GM19455 (cell line): ENCODE measurements around the gene CTF1.

Experiments used
- ATAC-seq: cut with Tn5 transposase; IDR thresholded peaks from one replicate; pipeline ENCODE4 v1.9.1; 2021; ENCODE audit not compliant: unreplicated experiment

Gene CTF1

DNA sequence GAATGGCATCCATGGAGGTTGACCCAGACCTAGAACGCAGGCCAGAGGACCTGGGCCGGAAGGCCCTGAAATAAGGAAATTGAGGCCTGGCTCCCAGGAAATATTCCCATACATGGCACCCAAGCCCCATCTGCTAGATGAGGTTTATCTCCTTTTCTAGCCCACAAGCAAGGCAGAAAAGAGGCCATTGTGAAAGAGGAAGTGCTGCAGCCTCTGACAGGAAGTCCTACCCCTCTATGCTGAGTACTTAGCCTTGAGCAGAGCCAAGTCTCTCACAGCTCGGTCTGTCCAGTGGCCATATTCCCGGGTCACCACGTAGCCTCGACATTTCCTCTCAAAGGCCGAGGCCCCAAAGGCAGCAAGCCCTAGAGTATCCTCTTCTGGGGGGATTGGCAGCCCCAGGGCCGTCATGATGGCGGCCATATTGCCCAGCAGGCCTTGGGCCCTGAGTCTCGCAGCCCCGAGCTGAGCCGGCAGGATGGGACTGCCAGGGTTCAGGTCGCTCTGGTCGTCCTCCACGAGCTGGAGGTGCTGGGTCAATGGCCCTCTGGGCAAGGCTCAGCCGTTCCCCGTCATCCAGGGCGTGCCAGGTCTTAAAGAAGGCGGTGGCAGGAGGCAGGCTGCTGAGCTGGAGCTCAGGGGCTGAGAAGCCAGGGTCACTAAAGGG lies 7.8 kb downstream of the CTF1 start:
- no peak for ATAC-seq

DNA sequence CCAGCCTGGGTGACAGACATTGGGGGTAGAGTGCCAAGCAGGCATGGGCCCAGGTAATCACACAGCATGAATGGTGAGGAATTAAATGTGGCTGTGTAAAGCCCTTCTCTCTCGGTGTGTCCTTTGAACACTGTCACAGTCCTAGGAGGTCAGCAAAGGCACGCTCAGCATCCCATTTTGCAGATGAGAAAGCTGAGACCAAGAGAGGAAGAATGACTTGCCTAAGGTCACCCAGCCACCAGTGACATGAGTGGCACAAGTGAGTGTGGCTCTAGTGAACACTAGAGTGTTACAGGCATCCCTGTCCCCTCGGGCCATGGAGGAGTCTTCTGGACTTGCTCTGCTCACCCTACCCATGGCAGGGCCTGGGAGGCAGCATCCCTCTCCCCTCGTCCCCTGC lies 10.7 kb downstream of the CTF1 start:
- ATAC-seq: no peak

DNA sequence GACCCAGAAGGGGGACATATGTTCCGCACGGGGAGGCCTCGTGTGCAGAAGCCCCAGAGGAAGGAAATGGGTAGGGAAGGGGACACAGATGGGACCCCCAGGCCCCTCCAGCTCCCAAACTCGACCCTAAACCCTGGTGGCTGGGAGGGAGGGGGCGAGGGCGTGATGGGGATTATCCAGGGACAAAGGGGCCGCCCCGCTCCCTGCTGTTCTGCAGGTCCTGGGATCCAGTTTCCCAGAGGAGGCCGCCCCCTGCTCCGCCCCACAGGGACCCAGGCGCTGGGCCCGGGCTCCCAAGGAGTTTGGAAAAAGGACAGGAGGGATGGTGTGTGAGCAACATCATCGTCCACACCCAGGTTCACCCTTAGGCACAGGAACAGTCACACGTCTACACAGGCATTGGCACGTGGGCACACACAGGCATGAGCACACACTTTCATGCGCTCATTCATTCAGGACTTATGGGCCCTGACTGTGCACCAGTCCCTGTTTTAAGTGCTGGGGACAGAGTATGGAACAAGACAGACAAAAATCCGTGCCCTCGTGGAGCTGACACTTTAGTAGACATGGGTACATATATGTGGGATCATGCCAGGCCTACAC lies 14.1 kb downstream of the CTF1 start:
- no peak for ATAC-seq

DNA sequence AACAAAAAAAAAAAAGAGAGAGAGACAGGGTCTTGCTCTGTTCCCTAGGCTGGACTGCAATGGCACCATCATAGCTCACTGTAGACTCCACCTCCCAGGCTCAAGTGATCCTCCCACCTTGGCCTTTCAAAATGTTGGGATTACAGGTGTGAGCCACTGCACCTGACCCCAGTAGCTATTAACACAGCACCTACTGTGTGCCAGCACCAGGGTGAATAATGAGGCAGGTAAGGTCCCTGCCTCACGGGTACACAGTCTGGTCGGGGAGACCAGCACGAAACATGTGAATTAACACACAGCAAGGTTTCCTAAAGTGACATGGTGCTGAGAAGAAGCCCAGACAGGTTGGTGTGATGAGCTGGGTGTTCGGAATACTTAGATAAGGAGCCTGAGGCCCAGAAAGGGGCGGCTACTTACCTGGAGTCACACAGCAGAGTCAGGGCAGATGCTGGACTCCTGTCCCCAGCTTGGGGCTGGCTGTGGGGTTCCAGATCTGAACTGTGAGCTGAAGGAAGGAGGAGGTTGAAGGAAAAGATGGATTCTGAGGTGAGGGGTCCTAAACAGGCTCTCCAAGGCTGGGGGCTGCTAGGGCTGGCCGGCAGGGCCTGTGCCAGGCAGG lies 16.5 kb downstream of the CTF1 start:
- ATAC-seq: no peak

DNA sequence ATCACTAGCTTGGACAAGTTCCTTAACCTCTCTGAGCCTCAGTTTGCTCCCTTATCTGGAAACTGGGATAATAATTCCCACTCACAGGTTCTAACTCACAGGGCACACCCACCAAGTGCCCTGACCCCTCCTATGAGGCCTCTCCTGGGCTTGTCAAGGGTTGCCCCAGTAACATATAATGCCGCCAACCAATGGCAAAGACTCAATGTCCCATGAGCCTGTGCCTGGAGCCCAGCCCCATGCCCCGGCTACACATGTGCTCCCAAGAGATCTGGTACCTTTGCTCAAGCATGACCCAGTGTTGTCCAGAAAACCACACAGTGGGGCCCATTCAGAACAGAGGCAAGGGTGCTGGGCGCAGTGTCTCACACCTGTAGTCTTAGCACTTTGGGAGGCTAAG lies 18.4 kb downstream of the CTF1 start:
- ATAC-seq: no peak

DNA sequence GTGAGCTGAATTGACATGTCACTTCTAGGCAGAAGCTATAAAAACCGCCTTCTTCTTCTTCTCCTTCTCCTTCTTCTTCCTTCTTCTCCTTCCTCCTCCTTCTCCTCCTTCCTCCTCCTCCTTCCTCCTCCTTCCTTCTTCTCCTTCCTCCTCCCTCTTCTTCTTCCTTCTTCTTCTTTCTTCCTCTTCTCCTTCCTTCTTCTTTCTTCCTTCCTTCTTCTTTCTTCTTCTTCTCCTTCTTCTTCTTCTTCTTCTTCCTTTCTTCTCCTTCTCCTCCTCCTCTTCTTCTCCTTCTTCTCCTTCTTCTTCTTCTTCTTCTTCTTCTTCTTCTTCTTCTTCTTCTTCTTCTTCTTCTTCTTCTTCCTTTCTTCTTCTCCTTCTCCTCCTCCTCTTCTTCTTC lies 22.2 kb downstream of the CTF1 start:
- no peak for ATAC-seq

DNA sequence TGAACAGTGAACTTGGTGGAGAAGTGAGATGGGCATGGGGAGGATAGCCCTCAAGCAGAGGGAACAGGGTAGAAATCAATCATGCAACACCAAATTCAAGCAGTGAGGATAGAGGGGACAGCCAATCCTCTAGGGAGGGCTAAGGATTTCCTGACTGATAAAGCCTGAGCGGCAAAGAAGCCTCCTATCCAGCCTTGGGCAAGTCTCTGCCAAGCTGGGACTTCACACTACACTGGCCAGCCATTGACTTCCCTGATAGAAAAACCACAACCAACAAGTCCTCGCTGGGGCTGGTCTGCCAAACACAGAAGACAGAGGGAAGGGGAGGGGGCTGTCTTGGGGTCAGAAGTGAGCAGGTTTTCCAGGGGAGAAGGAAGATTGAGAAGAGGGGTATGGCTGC lies 24.5 kb downstream of the CTF1 start:
- no peak for ATAC-seq

DNA sequence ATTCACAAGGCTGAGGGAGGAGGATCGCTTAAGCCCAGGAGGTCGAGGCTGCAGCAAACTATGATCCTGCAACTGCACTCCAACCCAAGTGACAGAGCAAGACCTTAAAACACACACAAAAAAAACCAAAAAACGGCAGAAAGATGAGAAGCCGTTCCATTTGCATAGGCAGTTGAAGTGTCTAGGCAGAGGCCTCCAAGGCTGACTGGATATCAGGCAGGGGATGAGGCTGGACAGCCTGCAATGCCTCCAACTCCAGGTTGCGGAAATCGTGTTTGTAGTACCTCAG lies 25.0 kb downstream of the CTF1 start:
- ATAC-seq: no peak

DNA sequence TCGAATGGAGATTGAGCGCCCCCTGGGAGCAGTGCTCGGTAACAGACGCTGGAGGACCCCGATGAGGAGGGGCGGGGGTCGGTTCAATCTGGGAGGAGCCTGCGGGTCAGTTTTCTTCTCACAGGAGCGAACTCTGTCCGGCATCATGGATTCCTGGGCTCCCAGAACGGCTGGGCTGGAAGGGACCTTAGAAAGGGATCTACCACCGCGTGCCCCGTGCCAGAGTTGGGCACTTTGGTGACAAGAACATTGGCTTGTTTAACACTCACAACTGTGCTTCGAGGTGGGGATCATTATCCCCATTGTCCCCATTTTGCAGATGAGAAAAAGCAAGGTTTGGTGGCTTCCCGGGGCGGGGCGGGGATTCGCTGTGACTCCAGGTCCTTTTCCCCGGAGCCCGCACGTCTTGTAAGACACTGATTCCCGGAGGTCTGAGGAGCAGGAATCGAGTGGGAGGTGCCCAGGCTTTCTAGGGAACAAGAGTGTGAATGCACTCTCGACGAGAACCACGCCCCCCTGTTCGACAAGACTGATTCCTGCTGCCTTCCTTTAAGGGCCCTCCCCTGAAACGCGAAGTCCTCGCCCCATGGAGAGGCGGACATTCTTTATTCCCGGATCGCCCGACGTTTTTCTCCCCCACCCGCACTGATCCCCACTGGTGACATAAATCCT lies 25.5 kb downstream of the CTF1 start:
- no peak for ATAC-seq

DNA sequence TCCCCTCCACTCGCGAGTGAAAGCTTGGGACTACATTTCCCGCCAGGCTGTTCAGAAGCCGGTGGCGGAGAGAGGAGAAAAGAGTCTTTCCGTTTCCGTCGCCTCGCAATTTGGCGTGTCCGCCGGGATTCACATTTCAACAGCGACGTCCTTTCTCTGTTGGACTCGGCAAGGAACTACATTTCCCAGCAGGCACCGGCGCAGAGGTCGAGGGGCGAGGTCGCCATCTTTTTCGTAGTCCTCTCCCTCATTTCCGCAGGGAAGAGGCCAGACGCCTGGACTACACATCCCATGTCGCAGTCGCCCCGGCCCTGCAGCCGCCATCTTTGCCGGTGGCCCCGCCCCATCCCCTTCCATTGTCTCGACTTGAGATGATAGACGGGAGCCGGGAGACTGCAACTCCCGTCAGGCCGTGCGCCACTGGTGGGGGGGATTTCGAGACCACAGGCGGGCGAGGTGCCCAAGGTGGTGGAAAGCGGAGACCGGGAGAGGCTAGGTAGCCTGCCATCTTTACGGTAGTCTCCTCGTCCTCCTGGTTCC lies 26.1 kb downstream of the CTF1 start:
- ATAC-seq: peak; percentile 71

DNA sequence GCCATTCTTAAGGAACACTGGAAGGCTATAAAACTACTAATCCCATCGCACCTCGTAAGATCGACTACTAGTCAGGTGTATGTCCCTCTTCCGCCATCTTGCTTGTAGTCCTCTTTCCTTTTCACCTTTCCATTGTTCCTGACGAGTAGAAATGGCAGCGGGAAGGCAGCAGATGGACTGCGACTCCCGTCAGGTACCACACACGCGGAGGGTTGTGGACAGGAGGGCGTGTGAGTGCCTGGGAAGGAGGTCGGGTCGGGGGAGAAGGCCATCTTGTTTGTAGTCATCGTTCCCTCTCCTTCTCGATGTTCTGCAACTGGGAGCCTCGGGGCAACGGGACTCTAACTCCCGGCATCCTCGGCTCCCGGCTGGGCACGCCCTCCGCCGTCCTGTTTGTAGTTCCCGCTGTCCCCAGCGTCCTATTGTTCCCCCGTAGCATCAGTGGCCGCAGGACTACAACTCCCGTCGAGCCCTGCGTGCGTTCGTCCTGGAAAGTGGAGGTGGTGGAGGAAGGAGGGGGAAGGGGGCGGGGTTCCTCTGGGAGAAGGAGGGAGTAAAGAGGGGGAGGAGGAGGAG lies 26.6 kb downstream of the CTF1 start:
- peak; percentile 60 for ATAC-seq

DNA sequence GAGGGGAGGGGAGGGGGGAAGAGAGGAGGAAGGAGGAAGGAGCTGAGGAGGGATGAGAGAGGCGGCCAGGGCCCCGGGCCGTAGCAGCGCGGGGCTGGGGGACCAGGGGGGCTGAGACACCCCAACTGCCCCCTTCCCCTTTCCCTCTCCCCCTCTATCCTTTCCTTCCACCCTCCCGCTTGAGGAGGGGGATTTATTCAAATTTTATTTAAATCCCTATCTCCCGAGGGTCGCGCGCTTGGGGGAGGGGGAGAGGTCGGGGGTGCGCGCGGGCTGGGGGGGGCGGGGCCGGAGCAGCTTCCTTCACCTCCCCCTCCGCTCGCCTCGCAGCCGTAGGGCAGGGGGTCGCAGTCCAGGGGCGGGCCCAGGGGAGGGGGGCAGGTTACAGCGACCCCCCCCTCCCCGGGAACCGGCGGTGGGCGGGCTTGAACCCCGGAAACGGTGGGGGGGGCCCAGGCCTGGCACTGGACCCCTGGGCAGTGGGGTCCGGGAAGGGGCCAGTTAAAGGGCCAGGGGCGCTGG lies 27.2 kb downstream of the CTF1 start, which contains the start of gene FBXL19:
TSS of gene FBXL19 (plus strand) at position 19 of the 522 bp plus-strand sequence. CDS start 2,183 bp downstream, outside the sequence.
- ATAC-seq: no peak

DNA sequence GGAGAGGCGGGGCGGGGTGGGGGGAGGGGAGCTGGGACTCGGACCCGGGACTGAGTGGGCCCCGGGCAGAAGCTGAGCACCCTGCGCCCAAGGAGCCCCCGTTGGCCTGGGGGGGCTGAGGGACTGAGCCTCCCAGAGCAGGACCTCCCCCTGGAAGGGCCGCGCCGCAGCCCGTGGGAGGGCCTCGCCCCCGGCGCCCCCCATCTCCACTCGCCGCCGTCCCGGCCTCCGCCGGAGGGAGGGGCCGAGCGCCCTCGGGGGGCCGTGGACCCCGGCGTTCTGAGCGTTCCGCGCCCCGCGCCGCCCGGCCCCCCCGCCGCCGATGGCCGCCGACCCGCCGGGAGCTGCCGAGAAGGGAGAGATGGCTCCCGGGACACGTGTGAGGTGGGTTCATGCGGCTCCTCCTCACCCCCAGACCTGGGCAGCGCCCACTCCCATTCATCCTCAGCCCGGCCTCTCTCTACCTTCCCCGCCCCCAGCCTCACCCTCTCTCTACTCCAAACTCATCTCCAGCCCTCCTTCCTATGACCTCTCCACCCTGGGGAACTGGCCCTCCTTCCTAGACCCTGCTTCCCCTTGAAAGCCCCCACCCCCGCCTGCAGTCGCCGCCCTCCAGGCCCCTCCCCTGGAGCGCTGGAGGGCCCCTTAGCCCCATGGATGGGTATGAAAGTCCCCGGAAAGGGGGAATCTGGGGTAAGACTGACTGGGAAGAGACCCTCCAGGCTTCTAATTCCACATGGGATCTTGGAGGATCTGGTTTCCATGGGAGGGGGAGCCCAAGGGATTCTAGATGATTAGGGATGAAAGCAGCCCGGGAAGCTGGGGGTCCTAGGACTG lies 27.9 kb downstream of the CTF1 start:
- ATAC-seq: no peak

DNA sequence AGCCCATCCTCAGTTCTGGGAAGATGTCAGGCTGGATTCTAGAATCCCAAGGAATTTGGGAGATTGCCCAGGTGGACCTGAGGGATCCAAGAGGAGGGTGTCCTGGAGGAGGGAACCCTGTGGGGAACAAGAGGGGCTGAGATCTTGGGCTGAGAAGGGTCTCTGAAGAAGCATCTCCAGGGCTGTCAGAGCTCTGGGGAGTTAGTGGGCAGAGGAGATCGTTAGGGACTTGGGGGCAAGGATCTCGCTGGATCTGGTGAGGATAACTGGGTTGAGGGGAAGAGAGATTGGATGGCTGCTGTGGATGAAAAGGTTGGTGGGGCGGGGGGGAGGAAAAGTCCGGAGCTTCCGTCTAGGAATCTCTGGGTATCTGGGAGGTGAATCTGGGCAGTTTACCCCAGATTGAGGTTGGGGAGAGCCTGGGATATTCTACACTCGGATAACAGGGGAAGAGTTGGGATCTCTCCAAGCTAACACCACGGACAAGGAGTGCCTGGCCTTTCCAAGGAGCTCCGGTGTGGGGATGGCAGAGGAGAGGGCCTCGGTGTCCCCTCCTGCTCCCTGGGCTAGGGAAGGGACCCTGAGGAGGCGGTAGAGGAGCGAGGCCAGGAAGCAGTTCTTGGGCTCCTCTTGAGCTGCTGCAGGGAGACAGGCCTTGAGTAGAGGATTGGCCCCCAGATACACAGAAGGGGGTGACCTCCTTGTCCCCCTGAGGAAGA lies 28.7 kb downstream of the CTF1 start:
- ATAC-seq: no peak

DNA sequence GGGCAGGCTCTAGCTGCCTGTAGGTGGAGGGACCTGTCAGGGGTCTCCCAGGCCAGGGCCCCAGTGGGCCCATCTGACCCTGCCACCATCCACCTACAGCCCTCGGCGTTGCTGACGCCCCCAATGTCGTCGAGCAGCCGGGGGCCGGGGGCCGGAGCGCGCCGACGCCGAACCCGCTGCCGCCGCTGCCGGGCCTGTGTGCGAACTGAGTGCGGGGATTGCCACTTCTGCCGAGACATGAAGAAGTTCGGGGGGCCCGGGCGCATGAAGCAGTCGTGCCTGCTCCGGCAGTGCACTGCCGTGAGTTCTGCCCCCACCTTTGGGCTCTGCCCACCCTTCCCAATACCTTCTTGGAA lies 29.2 kb downstream of the CTF1 start:
- no peak for ATAC-seq

DNA sequence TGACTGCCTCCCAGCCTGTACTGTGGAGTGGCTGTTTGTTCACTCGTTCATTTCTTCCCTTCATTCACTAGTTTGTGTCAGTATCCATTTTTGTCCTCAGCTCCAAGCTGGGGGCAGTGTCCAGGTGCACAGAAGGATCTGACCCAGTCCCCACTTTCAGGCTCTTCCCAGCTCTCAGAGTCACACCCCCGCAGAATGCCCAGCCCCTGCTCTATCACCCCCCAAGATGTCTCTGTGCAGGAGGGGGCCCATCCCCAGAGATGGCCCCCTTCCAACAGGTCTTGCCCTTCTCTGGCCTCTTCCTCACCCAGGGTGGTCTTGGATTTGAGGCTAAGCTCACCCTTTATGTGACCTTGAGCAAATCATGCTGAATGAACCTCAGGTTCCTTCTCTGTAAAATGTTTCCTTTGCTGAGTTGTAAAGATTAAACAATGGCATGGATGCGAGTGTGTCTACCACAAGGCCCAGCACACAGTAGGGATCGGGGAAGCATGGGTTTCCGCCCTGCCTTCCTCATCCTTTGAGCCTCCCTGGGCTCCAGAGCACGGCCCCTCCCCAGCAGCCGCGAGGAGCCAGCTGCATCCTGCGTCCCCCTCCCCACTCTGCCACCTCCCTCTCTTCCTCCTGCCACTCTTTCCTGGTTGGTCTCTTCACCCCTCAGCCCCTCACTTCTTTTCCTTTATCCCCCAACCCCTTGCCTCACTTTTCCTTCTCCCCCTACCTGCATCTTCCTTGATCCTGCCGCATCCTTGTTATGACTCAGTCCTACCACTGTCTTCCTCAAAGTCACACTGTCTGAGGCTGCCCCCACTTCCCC lies 29.8 kb downstream of the CTF1 start:
- no peak for ATAC-seq

DNA sequence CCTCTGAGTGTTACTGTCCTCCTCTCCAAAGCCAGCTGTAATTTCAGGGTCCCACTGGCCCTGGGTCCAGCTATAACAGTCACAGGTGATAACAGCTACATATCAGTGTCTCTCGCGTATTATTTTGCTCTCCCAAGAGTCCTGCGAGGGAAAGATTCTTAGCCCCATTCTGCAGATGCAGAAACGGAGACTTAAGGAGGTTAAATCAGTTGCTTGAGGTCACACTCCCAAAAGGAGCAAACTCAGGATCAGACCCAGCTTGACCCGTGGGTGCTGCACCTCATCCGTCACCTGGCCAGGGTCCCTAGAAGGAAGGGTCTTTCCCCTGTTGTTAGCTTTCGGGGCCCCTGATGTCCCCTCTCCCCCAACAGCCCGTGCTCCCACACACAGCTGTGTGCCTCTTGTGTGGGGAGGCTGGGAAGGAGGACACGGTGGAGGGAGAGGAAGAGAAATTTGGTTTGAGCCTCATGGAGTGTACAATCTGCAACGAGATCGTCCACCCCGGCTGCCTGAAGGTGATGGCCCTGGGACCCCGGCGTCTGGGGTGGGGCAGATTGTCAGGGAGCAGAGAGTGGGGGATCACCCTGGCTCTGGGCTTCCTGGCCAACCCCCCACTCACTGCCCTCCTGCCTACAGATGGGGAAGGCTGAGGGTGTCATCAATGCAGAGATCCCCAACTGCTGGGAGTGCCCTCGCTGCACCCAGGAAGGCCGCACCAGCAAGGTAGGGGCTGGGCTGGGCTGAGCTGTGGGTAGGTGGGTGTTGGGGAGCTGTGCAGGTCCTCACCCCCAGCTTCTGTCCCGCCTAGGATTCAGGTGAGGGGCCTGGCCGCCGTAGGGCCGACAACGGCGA lies 30.7 kb downstream of the CTF1 start:
- ATAC-seq: no peak

DNA sequence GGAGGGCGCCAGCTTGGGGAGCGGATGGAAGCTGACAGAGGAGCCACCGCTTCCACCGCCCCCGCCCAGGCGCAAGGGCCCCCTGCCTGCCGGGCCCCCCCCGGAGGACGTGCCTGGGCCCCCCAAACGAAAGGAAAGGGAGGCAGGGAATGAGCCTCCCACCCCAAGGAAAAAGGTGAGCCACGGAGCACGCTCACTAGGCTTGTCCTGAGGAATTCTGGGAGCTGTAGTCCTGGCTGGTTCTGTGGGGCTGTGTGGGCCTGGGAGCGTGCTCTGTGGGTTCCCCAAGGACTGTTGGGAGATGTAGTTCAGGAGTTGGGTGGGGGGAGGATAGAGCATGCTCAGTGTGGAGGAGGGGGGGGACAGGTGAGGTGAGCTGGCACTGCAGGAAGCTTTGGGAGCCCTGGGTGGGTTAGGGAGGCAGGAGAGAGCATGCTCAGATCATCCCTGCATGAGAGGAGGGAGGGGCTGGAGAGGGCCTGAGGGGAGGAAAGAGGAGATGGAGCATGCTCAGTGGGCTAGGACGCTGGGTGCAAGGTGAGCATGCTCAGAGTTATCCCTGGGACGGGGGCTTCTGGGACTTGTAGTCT lies 31.5 kb downstream of the CTF1 start:
- no peak for ATAC-seq
